Neural crest cell (in vitro differentiated cells): ENCODE measurements around the gene KISS1R. TPM values are rescaled to one million over a fixed set of nuclear protein-coding genes. Genes with fewer than 3 reads are reported as not detected.

Source experiments
- DNase-seq: peaks from one replicate; pipeline ENCODE4 v3.0.0; 2021; ENCODE audit warnings: low read depth, mixed read lengths, low spot score
- H3K27ac Mint-ChIP-seq: one replicate; pipeline ENCODE4 v1.8.0; 2021; ENCODE audit warnings: mild to moderate bottlenecking, mixed read lengths; ENCODE audit not compliant: unreplicated experiment
- H3K27me3 Mint-ChIP-seq: 2 replicates; pipeline ENCODE4 v1.8.0; 2021; ENCODE audit warnings: low read depth, mild to moderate bottlenecking, mixed read lengths
- H3K36me3 Mint-ChIP-seq: 2 replicates; pipeline ENCODE4 v1.8.0; 2021; ENCODE audit warnings: low read depth, mild to moderate bottlenecking, mixed read lengths
- H3K4me1 Mint-ChIP-seq: 2 replicates; pipeline ENCODE4 v1.8.0; 2021; ENCODE audit warnings: mixed read lengths
- H3K4me3 Mint-ChIP-seq: one replicate; pipeline ENCODE4 v1.8.0; 2021; ENCODE audit warnings: mild to moderate bottlenecking, mixed read lengths
- H3K9me3 Mint-ChIP-seq: 2 replicates; pipeline ENCODE4 v1.8.0; 2021; ENCODE audit warnings: mixed read lengths
- total RNA-seq: library from RNA; stranded (reverse); gene quantifications from 2 replicates; pipeline ENCODE4 v1.2.1, GENCODE V29; 2021
- TF ChIP-seq, protein P1 (sequence below): fragments of 200-600 bp; sonication (generic); conservative IDR thresholded peaks from 2 replicates; pipeline ENCODE4 v1.5.0; 2021; ENCODE audit warnings: antibody characterized with exemption, mild to moderate bottlenecking

Gene KISS1R
- total RNA-seq, 1 donor from 2014 or later = 2.4 TPM

- peaks cover 8% of the 10 kb centered on the region for H3K4me1 Mint-ChIP-seq
- H3K9me3 Mint-ChIP-seq = no peaks in the 10 kb centered on the region
- TF ChIP-seq, protein P1, sequence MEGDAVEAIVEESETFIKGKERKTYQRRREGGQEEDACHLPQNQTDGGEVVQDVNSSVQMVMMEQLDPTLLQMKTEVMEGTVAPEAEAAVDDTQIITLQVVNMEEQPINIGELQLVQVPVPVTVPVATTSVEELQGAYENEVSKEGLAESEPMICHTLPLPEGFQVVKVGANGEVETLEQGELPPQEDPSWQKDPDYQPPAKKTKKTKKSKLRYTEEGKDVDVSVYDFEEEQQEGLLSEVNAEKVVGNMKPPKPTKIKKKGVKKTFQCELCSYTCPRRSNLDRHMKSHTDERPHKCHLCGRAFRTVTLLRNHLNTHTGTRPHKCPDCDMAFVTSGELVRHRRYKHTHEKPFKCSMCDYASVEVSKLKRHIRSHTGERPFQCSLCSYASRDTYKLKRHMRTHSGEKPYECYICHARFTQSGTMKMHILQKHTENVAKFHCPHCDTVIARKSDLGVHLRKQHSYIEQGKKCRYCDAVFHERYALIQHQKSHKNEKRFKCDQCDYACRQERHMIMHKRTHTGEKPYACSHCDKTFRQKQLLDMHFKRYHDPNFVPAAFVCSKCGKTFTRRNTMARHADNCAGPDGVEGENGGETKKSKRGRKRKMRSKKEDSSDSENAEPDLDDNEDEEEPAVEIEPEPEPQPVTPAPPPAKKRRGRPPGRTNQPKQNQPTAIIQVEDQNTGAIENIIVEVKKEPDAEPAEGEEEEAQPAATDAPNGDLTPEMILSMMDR = no peak
- no peak overlapping the region for H3K27ac Mint-ChIP-seq
- H3K4me3 Mint-ChIP-seq = no peak overlapping the region
- DNase-seq = no peak
- peaks cover 50% of the 10 kb centered on the region for H3K27me3 Mint-ChIP-seq
- H3K36me3 Mint-ChIP-seq = no peaks in the 10 kb centered on the region
Measured at GRCh38 chr19:920051-920864, 3.1 kb downstream of the KISS1R start.

DNA sequence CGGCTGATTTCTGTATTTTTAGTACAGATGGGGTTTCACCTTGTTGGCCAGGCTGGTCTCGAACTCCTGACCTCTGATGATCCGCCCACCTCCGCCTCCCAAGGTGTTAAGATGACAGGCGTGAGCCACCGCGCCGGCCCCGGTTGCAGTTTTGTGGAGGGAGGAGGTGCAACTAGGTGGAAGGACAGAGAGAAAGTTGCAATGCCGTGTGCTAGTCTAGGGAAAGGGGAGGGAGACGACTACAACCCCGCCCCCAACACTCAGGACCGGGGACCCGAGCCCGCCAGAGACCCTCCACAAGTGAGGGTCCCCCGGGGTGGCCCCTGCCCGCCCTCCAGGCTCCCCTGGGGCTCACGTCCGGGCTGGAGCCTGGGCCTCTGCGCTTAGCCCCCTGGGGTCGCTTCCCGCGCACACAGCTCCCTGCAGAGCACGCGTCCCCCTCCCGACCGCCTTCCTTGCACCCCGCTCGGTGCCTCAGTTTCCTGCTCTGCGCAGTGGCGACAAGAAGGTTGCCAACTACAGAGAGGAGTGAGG lies 7.5 kb downstream of the KISS1R start:
- Mint-ChIP-seq H3K9me3 (no peaks in the 10 kb centered on the region), H3K36me3 (no peaks in the 10 kb centered on the region), H3K27me3 (peaks cover 30% of the 10 kb centered on the region), H3K27ac (no peak overlapping the region), H3K4me3 (peak overlapping the region; percentile 69), H3K4me1 (peaks cover 8% of the 10 kb centered on the region)
- TF ChIP-seq, protein P1 = no peak
- DNase-seq = no peak

- TF ChIP-seq, protein P1 = no peak
- H3K9me3 Mint-ChIP-seq = no peaks in the 10 kb centered on the region
- H3K27me3 Mint-ChIP-seq = peaks cover 27% of the 10 kb centered on the region
- H3K27ac Mint-ChIP-seq = no peak overlapping the region
- H3K4me1 Mint-ChIP-seq = peaks cover 8% of the 10 kb centered on the region
- H3K4me3 Mint-ChIP-seq = peak overlapping the region; percentile 83
- no peaks in the 10 kb centered on the region for H3K36me3 Mint-ChIP-seq
- DNase-seq = no peak
Measured at GRCh38 chr19:925087-925525, 8.0 kb downstream of the KISS1R start.

DNA sequence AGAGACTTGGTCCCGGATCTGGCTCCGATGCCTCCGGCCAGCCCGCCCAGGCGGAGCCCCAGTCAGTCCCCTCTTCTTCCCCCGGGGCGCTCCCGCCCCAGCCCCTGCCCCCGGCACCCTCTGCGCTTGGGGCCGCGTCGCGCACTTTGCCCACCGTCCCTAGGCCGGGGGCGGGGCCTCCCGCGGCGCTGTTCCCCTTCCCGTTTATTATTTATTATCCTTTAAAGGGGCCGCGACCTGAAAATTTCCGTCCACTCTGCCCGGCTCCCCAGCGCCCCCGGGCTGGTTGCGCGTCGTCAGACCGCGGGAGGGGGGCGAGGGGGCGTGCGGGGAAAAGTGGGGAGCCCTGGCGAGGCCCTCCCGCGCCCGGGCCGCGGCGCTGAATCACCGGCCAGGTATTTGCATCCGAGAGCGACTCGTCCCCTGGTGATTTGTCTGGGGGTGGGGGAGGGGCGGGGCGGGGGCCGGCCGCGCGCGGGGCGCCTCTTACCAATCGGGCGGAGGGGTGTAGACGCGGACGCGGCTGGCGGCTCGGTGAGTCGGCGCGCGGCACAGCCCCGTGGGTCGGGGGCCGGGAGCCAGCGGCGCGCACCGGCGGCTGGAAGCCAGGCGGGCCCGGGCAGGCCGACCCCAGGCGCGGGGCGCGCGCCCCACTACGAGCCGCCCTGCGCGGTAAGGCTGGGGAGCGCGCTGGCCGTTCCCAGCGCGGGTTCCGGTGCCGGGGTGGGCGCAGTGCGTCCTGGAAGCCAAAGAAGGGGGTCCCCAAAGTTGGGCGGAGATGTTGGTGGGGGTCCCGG lies 8.6 kb downstream of the KISS1R start, which contains the start of gene ARID3A:
Gene ARID3A, plus strand, starts transcription at position 510 of the 797 bp plus-strand sequence. CDS start 3,494 bp downstream, outside the sequence.
- Mint-ChIP-seq H3K36me3 (no peaks in the 10 kb centered on the region), H3K4me3 (peak within 1 kb of the TSS; percentile 95), H3K27me3 (peaks cover 22% of the 10 kb centered on the region), H3K27ac (no peak within 1 kb of the TSS), H3K9me3 (no peaks in the 10 kb centered on the region), H3K4me1 (peaks cover 8% of the 10 kb centered on the region)
- TF ChIP-seq, protein P1 = no peak
- DNase-seq = peak; percentile 78

- TF ChIP-seq, protein P1 = no peak
- H3K4me3 Mint-ChIP-seq = peak overlapping the region; percentile 79
- peaks cover 17% of the 10 kb centered on the region for H3K27me3 Mint-ChIP-seq
- DNase-seq = no peak
- no peak overlapping the region for H3K27ac Mint-ChIP-seq
- peaks cover 8% of the 10 kb centered on the region for H3K4me1 Mint-ChIP-seq
- no peaks in the 10 kb centered on the region for H3K36me3 Mint-ChIP-seq
- H3K9me3 Mint-ChIP-seq = no peaks in the 10 kb centered on the region
Measured at GRCh38 chr19:926323-926588, 9.1 kb downstream of the KISS1R start.
